Natural killer cell (primary cell): ENCODE data around the gene NLRP3. TPM values are rescaled to one million over a fixed set of nuclear protein-coding genes. Genes with fewer than 3 reads are reported as not detected.
"Not testable (repeated sequence)": the region's sequence is repeated elsewhere in the genome, so short reads cannot be mapped to it uniquely, and the experiment has no call there.

Experiments
- ATAC-seq, 3 donors: fragments of 150-1000 bp in 2 of 3; fragments of 200-7000 bp in 1 of 3; cut with Tn5 transposase; 1 replicate in 1 of 3; 2 replicates in 2 of 3; pipeline ENCODE4 v1.10.0; 2021; ENCODE audit warnings: mild to moderate bottlenecking in 2 of 3, moderate library complexity in 2 of 3
- DNase-seq, 2 donors: peaks; one replicate each; pipeline versions ENCODE4 v3.0.0 to v3.0.0-alpha.2; 2013 to 2021; ENCODE audit warnings: mixed read lengths in 1 of 2
- H3K27ac ChIP-seq: one replicate; pipeline ENCODE4 v1.5.1; 2013; ENCODE audit warnings: mild to moderate bottlenecking, low read length
- H3K27me3 ChIP-seq: one replicate; pipeline ENCODE4 v1.6.1; 2013; ENCODE audit warnings: low read length; ENCODE audit not compliant: control insufficient read depth, insufficient read depth
- H3K36me3 ChIP-seq: one replicate; pipeline ENCODE4 v1.6.1; 2013; ENCODE audit warnings: low read length; ENCODE audit not compliant: control insufficient read depth, insufficient read depth
- H3K4me1 ChIP-seq: one replicate; pipeline ENCODE4 v1.6.1; 2013; ENCODE audit warnings: low read length; ENCODE audit not compliant: control insufficient read depth, insufficient read depth
- H3K4me3 ChIP-seq: one replicate; pipeline ENCODE4 v1.5.1; 2013; ENCODE audit warnings: low read length
- H3K9me3 ChIP-seq: one replicate; pipeline ENCODE4 v1.6.1; 2013; ENCODE audit warnings: low read length; ENCODE audit not compliant: control insufficient read depth, insufficient read depth
- H3K27ac Mint-ChIP-seq, 2 donors: one replicate each; pipeline ENCODE4 v1.8.0; 2022; ENCODE audit warnings: mild to moderate bottlenecking in 2 of 2, mixed read lengths in 2 of 2, moderate library complexity in 1 of 2
- H3K27me3 Mint-ChIP-seq, 2 donors: one replicate each; pipeline ENCODE4 v1.8.0; 2022; ENCODE audit warnings: low read depth in 2 of 2, mixed read lengths in 2 of 2
- H3K36me3 Mint-ChIP-seq: one replicate; pipeline ENCODE4 v1.8.0; 2022; ENCODE audit warnings: mixed read lengths
- H3K4me1 Mint-ChIP-seq, 2 donors: one replicate each; pipeline ENCODE4 v1.8.0; 2022; ENCODE audit warnings: mixed read lengths in 2 of 2
- H3K4me3 Mint-ChIP-seq: one replicate; pipeline ENCODE4 v1.8.0; 2022; ENCODE audit warnings: mild to moderate bottlenecking, moderate library complexity, mixed read lengths
- H3K9me3 Mint-ChIP-seq, 2 donors: one replicate each; pipeline ENCODE4 v1.8.0; 2022; ENCODE audit warnings: mixed read lengths in 2 of 2
- WGBS: methylation state at CpG from one replicate; pipeline ENCODE4 v1.1.7; 2013; ENCODE audit warnings: missing lambda C conversion rate; ENCODE audit not compliant: insufficient coverage; 5-methylcytosine and 5-hydroxymethylcytosine counted together
- intact Hi-C: fragments of 100-400 bp; cut with micrococcal nuclease; formaldehyde crosslinking; loops from one replicate; pipeline ENCODE4 v1.14.2; 2022
- total RNA-seq, 4 donors: library from RNA; stranded (reverse); fragments of 120-200 nt in 1 of 4; gene quantifications; one replicate each; pipeline versions ENCODE4 v1.2.3 to v1.2.4, GENCODE V29; 2013 to 2022
- TF ChIP-seq, protein P1 (sequence below): fragments of 200-600 bp; IDR thresholded peaks from one replicate; pipeline ENCODE4 v1.8.0; 2022; ENCODE audit warnings: antibody characterized with exemption

The NLRP3 gene
- total RNA-seq, 3 donors from 2014 or later (not counting 1 experiment from before 2014, with no cell fraction given): 11.3 to 34.1 (median 11.7) TPM

DNA sequence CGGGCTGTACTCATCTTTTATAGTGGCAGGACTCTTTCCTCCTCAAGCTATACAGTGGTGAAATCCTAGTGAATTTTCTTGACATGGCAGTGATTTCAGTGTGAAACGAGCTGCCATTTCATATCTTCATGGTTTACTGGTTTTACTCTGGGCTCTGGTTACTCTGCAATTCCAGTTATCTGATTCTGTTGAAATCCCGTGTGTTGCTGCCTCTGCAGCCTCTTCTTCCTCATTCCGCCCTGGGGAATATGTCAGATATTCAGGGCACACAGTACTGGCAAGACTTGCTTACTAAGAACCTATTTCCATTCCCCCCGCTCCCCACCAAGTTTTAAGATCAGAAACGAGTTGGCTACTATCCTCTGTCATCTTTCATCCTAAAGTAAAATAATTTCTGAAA lies 49.8 kb downstream of the NLRP3 start:
- Mint-ChIP-seq H3K9me3 (no peaks in the 10 kb centered on the region), H3K27me3 (peaks cover 7 to 12% of the 10 kb centered on the region in 2 donors), H3K36me3 (no peaks in the 10 kb centered on the region), H3K4me1 (no peaks in the 10 kb centered on the region), H3K27ac (no peak overlapping the region), H3K4me3 (no peak overlapping the region)
- ATAC-seq (no peak), DNase-seq (no peak)
- Histone ChIP-seq H3K9me3 (no peaks in the 10 kb centered on the region), H3K27me3 (no peaks in the 10 kb centered on the region), H3K36me3 (no peaks in the 10 kb centered on the region), H3K4me3 (no peak overlapping the region), H3K27ac (no peak overlapping the region), H3K4me1 (no peaks in the 10 kb centered on the region)
- intact Hi-C loops: no loop called here
- TF ChIP-seq, protein P1, sequence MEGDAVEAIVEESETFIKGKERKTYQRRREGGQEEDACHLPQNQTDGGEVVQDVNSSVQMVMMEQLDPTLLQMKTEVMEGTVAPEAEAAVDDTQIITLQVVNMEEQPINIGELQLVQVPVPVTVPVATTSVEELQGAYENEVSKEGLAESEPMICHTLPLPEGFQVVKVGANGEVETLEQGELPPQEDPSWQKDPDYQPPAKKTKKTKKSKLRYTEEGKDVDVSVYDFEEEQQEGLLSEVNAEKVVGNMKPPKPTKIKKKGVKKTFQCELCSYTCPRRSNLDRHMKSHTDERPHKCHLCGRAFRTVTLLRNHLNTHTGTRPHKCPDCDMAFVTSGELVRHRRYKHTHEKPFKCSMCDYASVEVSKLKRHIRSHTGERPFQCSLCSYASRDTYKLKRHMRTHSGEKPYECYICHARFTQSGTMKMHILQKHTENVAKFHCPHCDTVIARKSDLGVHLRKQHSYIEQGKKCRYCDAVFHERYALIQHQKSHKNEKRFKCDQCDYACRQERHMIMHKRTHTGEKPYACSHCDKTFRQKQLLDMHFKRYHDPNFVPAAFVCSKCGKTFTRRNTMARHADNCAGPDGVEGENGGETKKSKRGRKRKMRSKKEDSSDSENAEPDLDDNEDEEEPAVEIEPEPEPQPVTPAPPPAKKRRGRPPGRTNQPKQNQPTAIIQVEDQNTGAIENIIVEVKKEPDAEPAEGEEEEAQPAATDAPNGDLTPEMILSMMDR: no peak
- 73% methylated on average over 6 of the region's 6 CpGs for WGBS

DNA sequence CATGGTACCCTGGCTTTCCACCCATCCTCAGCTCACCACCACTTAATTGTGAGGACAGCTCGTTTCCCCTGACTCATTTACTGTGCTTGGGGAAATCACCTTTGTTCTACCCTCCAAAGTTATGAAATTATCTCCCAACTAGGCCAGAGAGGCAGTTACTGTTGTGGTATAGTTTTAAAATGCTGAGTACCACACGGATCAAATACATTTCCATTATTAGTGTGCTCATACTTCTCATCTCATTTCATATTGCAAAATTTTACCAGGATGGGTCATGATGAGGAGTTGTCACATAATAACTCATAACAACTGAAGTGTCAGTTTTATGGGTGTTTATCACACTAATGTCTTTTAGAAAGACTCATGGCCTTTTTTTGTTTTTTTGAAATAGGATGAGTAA lies 51.2 kb downstream of the NLRP3 start:
- Mint-ChIP-seq H3K27ac (no peak overlapping the region), H3K4me1 (no peaks in the 10 kb centered on the region), H3K4me3 (no peak overlapping the region), H3K27me3 (peaks cover 7 to 15% of the 10 kb centered on the region in 2 donors), H3K36me3 (no peaks in the 10 kb centered on the region), H3K9me3 (no peaks in the 10 kb centered on the region)
- Histone ChIP-seq H3K4me3 (no peak overlapping the region), H3K27me3 (no peaks in the 10 kb centered on the region), H3K27ac (no peak overlapping the region), H3K9me3 (no peaks in the 10 kb centered on the region), H3K36me3 (no peaks in the 10 kb centered on the region), H3K4me1 (no peaks in the 10 kb centered on the region)
- ATAC-seq: no peak
- DNase-seq: no peak
- intact Hi-C loops: no loop called here
- WGBS: no CpG with 5 or more reads among the region's 2 CpGs
- TF ChIP-seq, protein P1: no peak

DNA sequence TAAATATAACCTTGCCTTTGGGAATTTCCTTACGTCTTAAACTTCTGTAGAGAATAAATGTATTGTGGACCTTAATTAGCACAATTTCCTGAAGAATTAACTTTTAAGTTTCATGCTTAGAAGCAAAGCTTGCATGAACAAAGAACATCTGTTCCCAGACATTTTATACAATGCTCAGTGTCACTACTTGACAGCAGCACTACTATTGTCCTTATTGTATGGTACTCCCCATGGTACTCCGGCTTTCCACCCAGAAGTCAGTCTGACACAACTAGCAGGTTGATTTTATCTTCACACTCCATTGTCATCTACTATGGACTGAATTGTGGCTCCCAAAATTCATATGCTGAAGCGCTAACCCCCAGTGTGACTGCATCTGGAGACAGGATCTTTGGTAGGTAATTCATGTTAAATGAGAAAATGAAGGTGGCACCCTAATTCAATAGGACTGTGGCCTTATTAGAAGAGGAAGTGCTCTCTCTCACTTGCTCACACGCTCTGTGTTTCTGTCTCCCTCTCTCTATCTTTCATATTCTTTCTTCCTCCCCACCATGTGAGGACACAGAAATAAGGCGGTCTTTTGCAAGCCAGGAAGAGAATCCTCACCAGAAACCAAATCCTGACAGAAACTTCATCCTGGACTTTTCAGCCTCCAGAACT lies 52.6 kb downstream of the NLRP3 start:
- no peaks in the 10 kb centered on the region for H3K4me1 ChIP-seq
- H3K27me3 ChIP-seq: no peaks in the 10 kb centered on the region
- intact Hi-C loops: no loop called here
- TF ChIP-seq, protein P1: no peak
- H3K27ac Mint-ChIP-seq: no peak overlapping the region
- H3K9me3 Mint-ChIP-seq: no peaks in the 10 kb centered on the region
- H3K9me3 ChIP-seq: no peaks in the 10 kb centered on the region
- H3K27me3 Mint-ChIP-seq: peaks cover 7 to 19% of the 10 kb centered on the region in 2 donors
- H3K27ac ChIP-seq: no peak overlapping the region
- no peak overlapping the region for H3K4me3 ChIP-seq
- DNase-seq (no peak), ATAC-seq (no peak)
- no peaks in the 10 kb centered on the region for H3K4me1 Mint-ChIP-seq
- H3K36me3 ChIP-seq: no peaks in the 10 kb centered on the region
- no peaks in the 10 kb centered on the region for H3K36me3 Mint-ChIP-seq
- no peak overlapping the region for H3K4me3 Mint-ChIP-seq
- 82% methylated on average over 4 of the region's 5 CpGs for WGBS

DNA sequence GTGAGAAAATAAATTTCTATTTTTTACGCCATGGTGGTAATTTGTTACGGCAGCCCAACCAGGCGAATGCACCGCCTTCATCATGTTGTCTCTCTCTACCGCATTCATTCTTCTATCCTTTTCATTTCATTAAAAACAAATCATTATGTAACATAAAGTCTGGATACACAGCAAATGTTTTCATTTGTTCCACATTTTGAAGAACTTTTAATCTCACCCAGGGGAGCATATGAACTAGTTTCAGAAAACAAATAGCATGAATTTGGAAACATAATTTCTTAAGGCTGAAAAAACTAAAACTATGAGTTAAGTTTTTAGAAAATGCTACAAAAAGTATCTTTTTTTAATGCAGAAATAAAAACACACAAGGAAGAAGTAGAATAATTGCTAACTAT lies 53.2 kb downstream of the NLRP3 start:
- Mint-ChIP-seq H3K4me3 (no peak overlapping the region), H3K27me3 (peaks cover 7 to 19% of the 10 kb centered on the region in 2 donors), H3K9me3 (no peaks in the 10 kb centered on the region), H3K4me1 (no peaks in the 10 kb centered on the region), H3K27ac (no peak overlapping the region), H3K36me3 (no peaks in the 10 kb centered on the region)
- TF ChIP-seq, protein P1: no peak
- no peak for ATAC-seq
- H3K27me3 ChIP-seq: no peaks in the 10 kb centered on the region
- intact Hi-C loops: no loop called here
- no peaks in the 10 kb centered on the region for H3K4me1 ChIP-seq
- H3K9me3 ChIP-seq: no peaks in the 10 kb centered on the region
- H3K36me3 ChIP-seq: no peaks in the 10 kb centered on the region
- 96% methylated on average over 5 of the region's 5 CpGs for WGBS
- no peak for DNase-seq
- H3K4me3 ChIP-seq: no peak overlapping the region
- no peak overlapping the region for H3K27ac ChIP-seq

DNA sequence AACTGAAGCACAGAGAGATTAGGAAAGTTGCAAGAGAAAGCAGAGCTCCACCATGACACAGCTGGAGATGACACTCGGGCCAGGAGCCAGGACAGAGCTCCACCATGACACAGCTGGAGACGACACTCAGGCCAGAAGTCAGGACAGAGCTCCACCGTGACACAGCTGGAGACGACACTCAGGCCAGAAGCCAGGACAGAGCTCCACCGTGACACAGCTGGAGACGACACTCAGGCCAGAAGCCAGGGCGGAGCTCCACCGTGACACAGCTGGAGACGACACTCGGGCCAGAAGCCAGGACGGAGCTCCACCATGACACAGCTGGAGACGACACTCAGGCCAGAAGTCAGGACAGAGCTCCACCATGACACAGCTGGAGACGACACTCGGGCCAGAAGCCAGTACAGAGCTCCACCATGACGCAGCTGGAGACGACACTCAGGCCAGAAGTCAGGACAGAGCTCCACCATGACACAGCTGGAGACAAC lies 55.0 kb downstream of the NLRP3 start:
- H3K36me3 Mint-ChIP-seq, DNase-seq, H3K4me1 Mint-ChIP-seq, H3K4me1 ChIP-seq, intact Hi-C loops, H3K27ac ChIP-seq, ATAC-seq, H3K9me3 Mint-ChIP-seq, H3K27me3 ChIP-seq, H3K36me3 ChIP-seq, H3K4me3 ChIP-seq, H3K9me3 ChIP-seq, H3K27ac Mint-ChIP-seq, H3K4me3 Mint-ChIP-seq: not testable (repeated sequence)
- peaks cover 7 to 19% of the 10 kb centered on the region in 2 donors for H3K27me3 Mint-ChIP-seq
- whole genome bisulfite sequencing: 80% methylated on average over 14 of the region's 16 CpGs
